Medulla oblongata (tissue), 1 donor: ENCODE measurements around the gene GNG8.
"Not testable (repeated sequence)": the region's sequence is repeated elsewhere in the genome, so short reads cannot be mapped to it uniquely, and the experiment has no call there.

Experiments used
- DNase-seq: peaks from one replicate; pipeline ENCODE4 v3.0.0-alpha.2; 2015; ENCODE audit errors: extremely low spot score

The GNG8 gene

GRCh38 chr19:46646402-46646801, 10.4 kb upstream of the GNG8 start:
- DNase-seq: no peak

GRCh38 chr19:46644720-46645119, 8.7 kb upstream of the GNG8 start:
- DNase-seq: no peak

DNA sequence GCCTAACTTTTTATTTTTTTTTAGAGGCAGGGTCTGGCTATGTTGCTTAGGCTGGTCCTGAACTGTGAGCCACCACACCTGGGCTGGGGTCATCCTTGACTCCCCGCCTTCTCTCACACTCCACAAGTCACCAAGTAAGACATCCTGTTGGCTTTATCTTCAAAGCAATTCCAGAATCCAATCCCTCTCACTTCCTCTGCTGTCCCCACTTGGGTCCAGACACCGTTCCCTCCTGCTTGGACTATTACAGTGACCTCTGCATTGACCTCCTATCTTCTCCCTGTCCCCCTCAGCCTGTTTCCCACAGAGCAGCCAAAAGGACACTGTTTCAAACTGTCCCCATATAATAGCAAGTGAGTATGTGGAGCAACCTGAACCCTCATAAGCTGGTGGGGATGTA, 4.7 kb upstream of the GNG8 start:
- no peak for DNase-seq

GRCh38 chr19:46639358-46640182, 3.6 kb upstream of the GNG8 start:
- peak; percentile 54 for DNase-seq

DNA sequence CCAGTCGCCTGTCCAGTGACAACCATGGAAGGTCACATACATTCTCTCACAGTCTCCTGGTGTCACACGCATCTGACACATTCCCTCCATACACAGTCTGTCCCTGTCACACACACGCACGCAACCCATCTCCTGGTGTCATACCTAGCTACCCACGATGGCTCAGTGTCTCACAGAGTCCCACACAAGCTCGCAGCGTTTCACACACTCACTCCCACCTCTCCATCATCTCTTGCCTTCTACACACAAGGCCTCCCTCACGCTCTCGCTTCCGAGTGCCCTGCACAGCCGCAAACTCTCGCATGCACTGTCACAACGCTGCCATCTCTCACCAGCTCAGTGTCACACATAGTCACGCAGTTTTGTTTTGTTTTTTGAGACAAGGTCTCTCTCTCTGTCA, 1.2 kb upstream of the GNG8 start:
- no peak for DNase-seq

GRCh38 chr19:46634656-46635218, 1.3 kb downstream of the GNG8 start:
- no peak for DNase-seq

GRCh38 chr19:46634045-46634655, 1.9 kb downstream of the GNG8 start:
- DNase-seq: peak; percentile 67

- no peak for DNase-seq
Observed at GRCh38 chr19:46633130-46633529, 2.9 kb downstream of the GNG8 start.

DNA sequence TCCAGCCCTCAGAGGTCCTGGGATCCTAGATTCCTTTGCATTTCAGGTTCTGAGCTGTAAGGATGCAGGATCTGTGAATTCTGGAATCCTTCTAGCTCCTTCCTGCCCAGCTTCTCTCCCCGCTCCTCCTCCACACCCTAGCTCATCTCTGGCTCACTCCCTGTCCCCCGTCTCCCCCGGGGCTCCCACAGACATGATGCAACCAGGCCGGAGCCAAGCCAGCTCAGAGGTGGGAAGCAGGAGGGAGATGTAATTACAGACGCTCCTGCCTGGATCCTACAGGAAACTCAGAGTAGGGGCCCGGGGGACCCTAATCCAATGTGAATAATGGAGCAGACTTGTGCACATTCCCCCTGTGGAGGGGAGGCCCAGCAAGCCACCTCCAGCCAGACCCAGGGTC, 4.5 kb downstream of the GNG8 start:
- DNase-seq: no peak

- DNase-seq: no peak
Observed at GRCh38 chr19:46630586-46631205, 5.3 kb downstream of the GNG8 start.

DNA sequence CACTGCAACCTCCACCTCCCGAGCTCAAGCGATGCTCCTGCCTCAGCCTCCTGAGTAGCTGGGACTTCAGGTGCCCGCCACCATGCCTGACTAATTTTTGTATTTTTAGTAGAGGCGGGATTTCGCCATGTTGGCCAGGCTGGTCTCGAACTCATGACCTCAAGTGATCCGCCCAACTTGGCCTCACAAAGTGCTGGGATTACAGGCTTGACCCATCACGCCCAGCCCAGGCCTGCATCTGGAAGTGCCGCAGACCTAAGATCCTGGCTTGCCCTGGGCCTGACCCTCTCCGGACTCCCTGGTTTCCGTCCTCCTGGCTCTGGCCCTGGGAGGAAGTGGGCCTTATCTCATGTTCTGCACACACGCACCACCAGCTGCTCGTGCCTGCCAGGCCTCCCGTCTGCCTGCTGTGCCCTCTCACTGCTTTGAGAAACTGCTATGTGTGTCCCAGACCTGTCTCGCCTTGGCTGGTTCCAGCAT, 6.4 kb downstream of the GNG8 start:
- no peak for DNase-seq

DNA sequence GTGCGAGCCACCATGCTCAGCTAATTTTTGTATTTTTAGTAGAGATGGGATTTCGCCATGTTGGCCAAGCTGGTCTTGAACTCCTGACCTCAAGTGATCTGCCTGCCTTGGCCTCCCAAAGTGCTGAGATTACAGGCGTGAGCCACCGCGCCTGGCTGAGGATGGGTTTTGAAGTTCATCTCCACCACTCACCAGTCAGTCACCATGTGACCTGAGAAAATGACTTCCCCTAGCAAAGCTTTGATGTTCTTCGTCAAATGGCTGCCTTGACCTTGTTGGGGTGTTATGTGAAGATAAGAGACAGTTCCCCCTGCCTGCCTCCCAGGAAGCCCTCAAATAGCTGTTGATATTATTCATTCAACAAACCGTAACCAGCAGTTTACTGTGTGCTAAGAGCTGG, 7.0 kb downstream of the GNG8 start:
- not testable (repeated sequence) for DNase-seq

GRCh38 chr19:46626446-46626845, 9.6 kb downstream of the GNG8 start:
- DNase-seq: no peak

GRCh38 chr19:46625731-46626130, 10.3 kb downstream of the GNG8 start:
- no peak for DNase-seq

DNA sequence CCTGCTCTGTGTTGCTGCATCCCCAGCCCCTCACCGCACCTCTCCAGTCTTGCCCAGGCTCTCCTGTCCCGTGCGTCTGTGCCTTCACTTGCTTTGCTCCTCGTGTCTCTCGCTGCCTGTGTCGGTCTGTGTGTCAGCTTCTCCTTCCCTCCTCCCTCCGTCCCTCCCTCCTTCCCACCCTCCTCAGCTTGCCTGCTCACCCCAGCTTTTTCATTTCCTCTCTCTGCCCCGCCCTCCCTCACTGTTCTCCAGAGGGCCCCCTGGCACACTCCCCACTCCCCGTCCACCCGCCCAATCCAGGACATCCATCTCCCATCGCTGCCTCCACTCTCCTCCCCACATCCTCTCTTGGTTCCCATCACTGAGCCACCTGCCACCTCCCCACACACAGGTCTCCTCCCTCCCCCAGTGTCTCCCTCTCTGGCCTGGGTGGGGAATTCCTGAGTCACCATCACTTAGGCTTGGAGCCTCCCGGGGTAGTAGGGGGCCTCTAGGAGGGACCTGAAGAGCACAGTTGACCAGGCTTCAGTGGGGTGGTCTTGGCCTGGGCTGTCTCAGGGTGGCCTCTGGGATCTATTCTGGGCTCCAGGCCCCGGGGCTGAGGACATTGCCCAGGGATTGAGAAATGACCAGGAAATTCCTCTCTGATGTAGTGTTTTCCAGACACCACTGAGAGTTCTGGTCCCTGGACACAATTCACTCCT, 10.9 kb downstream of the GNG8 start, which contains the start of gene PTGIR:
PTGIR (minus strand) TSS at position 132 of the 704 bp plus-strand sequence. CDS start 864 bp downstream, outside the sequence.
- no peak for DNase-seq

- DNase-seq: no peak
Observed at GRCh38 chr19:46623915-46624502, 12.0 kb downstream of the GNG8 start.

DNA sequence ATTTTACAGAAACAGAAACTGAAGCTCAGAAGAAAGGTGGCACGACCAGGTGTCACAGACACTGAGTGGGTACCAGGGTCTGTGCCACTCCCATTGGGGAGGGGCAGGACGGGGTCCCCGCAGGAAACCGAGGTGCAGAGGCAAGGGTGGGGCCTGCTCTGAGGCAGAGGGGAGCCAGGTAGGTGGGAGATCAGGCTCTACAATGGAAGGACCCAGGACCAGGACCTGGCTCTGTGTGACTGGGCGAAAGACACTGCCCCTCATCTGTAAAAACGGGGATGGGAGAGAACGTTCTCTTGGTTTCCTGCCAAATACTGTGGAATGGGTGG, 13.9 kb downstream of the GNG8 start:
- DNase-seq: no peak

DNA sequence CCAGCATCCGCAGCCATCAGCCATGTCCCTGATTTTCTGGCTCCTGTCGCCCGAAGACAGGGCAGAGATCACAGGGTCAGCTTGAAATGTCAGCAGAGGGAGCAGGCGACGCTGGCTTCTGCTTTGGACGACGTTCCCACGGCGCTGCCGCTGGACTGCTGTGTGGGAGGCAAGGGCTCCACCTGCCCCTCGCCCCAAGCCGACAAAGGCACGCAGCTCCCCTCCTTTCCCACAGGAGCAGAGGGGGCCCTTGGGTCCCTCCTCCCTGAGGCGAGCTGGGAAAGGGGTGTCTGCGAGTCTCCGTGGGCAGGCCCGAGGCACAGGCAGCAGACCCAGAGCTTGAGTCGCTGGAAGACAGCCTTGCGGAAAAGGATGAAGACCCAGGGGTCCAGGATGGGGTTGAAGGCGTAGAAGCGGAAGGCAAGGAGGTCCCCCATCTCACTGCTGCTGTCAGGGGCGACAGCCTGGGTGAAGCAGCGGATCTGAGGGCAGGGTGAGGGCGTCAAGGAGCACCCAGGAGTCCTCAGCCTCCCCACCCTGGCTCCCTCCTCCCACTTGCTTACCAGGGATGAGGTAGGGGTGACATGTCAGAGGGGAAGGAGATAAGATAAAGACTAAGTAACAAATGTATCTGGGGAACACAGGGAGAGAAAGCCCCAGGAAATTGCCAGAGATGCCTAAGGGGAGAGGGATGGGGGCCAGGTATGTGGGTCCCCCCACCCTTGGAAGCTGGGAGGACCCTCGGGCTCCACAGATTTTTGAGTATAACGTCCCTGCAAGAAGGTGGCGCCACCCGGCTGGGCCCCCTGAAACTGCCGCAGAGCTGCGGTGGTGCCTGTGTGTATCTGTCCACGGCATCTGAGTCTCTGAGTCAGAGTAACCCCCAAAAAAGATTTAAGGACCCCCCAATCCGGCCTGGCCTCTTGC, 14.5 kb downstream of the GNG8 start:
- DNase-seq: no peak

- no peak for DNase-seq
Observed at GRCh38 chr19:46620716-46621115, 15.3 kb downstream of the GNG8 start.

GRCh38 chr19:46620267-46620666, 15.7 kb downstream of the GNG8 start:
- DNase-seq: no peak
